HG03175 (cell line): ENCODE measurements around the gene SLIT3.
"Not testable (repeated sequence)": the region's sequence is repeated elsewhere in the genome, so short reads cannot be mapped to it uniquely, and the experiment has no call there.

Source experiments
- ATAC-seq: cut with Tn5 transposase; IDR thresholded peaks from one replicate; pipeline ENCODE4 v1.9.1; 2021; ENCODE audit warnings: mild to moderate bottlenecking, moderate library complexity; ENCODE audit not compliant: unreplicated experiment

The SLIT3 gene

GRCh38 chr5:168637793-168638192, 663.1 kb downstream of the SLIT3 start:
- ATAC-seq, result no peak

- no peak for ATAC-seq
Measured at GRCh38 chr5:168637281-168637680, 663.7 kb downstream of the SLIT3 start.

GRCh38 chr5:168630958-168631357, 670.0 kb downstream of the SLIT3 start:
- ATAC-seq, result not testable (repeated sequence)

GRCh38 chr5:168624850-168625364, 676.0 kb downstream of the SLIT3 start:
- ATAC-seq, result no peak

GRCh38 chr5:168620807-168621206, 680.1 kb downstream of the SLIT3 start:
- ATAC-seq, result no peak

GRCh38 chr5:168614661-168615060, 686.3 kb downstream of the SLIT3 start:
- no peak for ATAC-seq

- ATAC-seq, result no peak
Measured at GRCh38 chr5:168613996-168614395, 686.9 kb downstream of the SLIT3 start.

- no peak for ATAC-seq
Measured at GRCh38 chr5:168613396-168613795, 687.5 kb downstream of the SLIT3 start.

GRCh38 chr5:168612996-168613395, 687.9 kb downstream of the SLIT3 start:
- no peak for ATAC-seq

- ATAC-seq, result no peak
Measured at GRCh38 chr5:168612123-168612522, 688.8 kb downstream of the SLIT3 start.
